Fibroblast of lung (primary cell): Measurements from ENCODE around the gene COL7A1. TPM values are rescaled to one million over a fixed set of nuclear protein-coding genes. Genes with fewer than 3 reads are reported as not detected.

Experiments
- DNase-seq, 2 donors: peaks; one replicate each; pipeline versions ENCODE4 v3.0.0 to v3.0.0-alpha.2; 2010; ENCODE audit warnings: low read depth in 2 of 2
- H2AFZ ChIP-seq: 2 replicates; pipeline ENCODE4 v1.5.1; 2012; ENCODE audit warnings: low read length, control low read depth, inconsistent platforms
- H3K27ac ChIP-seq: 2 replicates; pipeline ENCODE4 v1.5.1; 2011; ENCODE audit warnings: low read length, control low read depth; ENCODE audit not compliant: insufficient read depth
- H3K27me3 ChIP-seq: 2 replicates; pipeline ENCODE4 v1.5.1; 2011; ENCODE audit warnings: mild to moderate bottlenecking, low read length; ENCODE audit not compliant: control insufficient read depth, insufficient read depth
- H3K36me3 ChIP-seq: 2 replicates; pipeline ENCODE4 v1.5.1; 2011; ENCODE audit warnings: low read length; ENCODE audit not compliant: control insufficient read depth, insufficient read depth
- H3K4me1 ChIP-seq: 2 replicates; pipeline ENCODE4 v1.5.1; 2011; ENCODE audit warnings: low read length; ENCODE audit not compliant: control insufficient read depth, insufficient read depth; ENCODE audit errors: extremely low read depth
- H3K4me2 ChIP-seq: 2 replicates; pipeline ENCODE4 v1.5.1; 2011; ENCODE audit warnings: low read length, control low read depth; ENCODE audit not compliant: insufficient read depth; ENCODE audit errors: extremely low read depth
- H3K4me3 ChIP-seq, 4 experiments: fragments of 200-600 bp in 1 of 4; sonication (generic) in 1 of 4; replicated peaks in 1 of 4; 2 replicates each; pipeline ENCODE4 v1.5.1; 2011 to 2016; ENCODE audit warnings: low read length in 4 of 4, low read depth in 3 of 4, mild to moderate bottlenecking in 3 of 4, control low read depth in 2 of 4, inconsistent platforms in 1 of 4, mixed read lengths in 1 of 4; ENCODE audit not compliant: insufficient read depth in 1 of 4; ENCODE audit errors: control extremely low read depth in 1 of 4
- H3K79me2 ChIP-seq: 2 replicates; pipeline ENCODE4 v1.5.1; 2012; ENCODE audit warnings: mild to moderate bottlenecking, low read length, inconsistent platforms; ENCODE audit not compliant: control insufficient read depth, insufficient read depth
- H3K9ac ChIP-seq: 2 replicates; pipeline ENCODE4 v1.5.1; 2011; ENCODE audit warnings: mild to moderate bottlenecking, low read length, control low read depth; ENCODE audit not compliant: insufficient read depth
- H3K9me3 ChIP-seq: 2 replicates; pipeline ENCODE4 v1.5.1; 2012; ENCODE audit warnings: low read depth, low read length; ENCODE audit not compliant: control insufficient read depth, insufficient read depth
- H4K20me1 ChIP-seq: 2 replicates; pipeline ENCODE4 v1.5.1; 2011; ENCODE audit warnings: low read length; ENCODE audit not compliant: control insufficient read depth, insufficient read depth; ENCODE audit errors: extremely low read depth
- CTCF ChIP-seq, 2 donors: IDR thresholded peaks in 1 of 2; conservative IDR thresholded peaks in 1 of 2; 1 replicate in 1 of 2; 2 replicates in 1 of 2; pipeline ENCODE4 v1.5.1; 2011 to 2012; ENCODE audit warnings: low read length in 2 of 2, control low read depth in 1 of 2, inconsistent platforms in 1 of 2, low read depth in 1 of 2, mild to moderate bottlenecking in 1 of 2
- EZH2 ChIP-seq: IDR thresholded peaks from 2 replicates; pipeline ENCODE4 v1.5.1; 2012; ENCODE audit warnings: low read length, control low read depth, mild to moderate bottlenecking; ENCODE audit errors: missing control alignments
- polyA plus RNA-seq, 2 donors: library from polyadenylated mRNA; depleted of rRNA in 1 of 2; stranded (reverse) in 1 of 2; unstranded in 1 of 2; fragments of >200 nt; gene quantifications; 2 replicates each; pipeline ENCODE4 v1.2.1, GENCODE V29; 2011 to 2012; ENCODE audit warnings: missing spikeins in 1 of 2
- total RNA-seq: library from RNA; depleted of rRNA; stranded (reverse); fragments of >200 nt; gene quantifications from 2 replicates; pipeline ENCODE4 v1.2.1, GENCODE V29; 2014

The COL7A1 gene
- total and polyA plus RNA-seq, 2 donors (not counting 1 experiment from before 2014, with no cell fraction given) = 3.4 to 36.7 TPM

- H4K20me1 ChIP-seq = no peaks in the 10 kb centered on the region
- H3K27me3 ChIP-seq = no peaks in the 10 kb centered on the region
- H3K36me3 ChIP-seq = peaks cover 8% of the 10 kb centered on the region
- no peak overlapping the region for H3K9ac ChIP-seq
- H3K27ac ChIP-seq = no peak overlapping the region
- H3K4me1 ChIP-seq = peaks cover 24% of the 10 kb centered on the region
- peak; percentile 73 to 78 for DNase-seq
- no peaks in the 10 kb centered on the region for H3K79me2 ChIP-seq
- no peak overlapping the region for H2AFZ ChIP-seq
- no peak overlapping the region for H3K4me3 ChIP-seq
- no peaks in the 10 kb centered on the region for H3K9me3 ChIP-seq
- H3K4me2 ChIP-seq = no peak overlapping the region
- TF ChIP-seq CTCF (conservative IDR thresholded peaks at IDR 0.05 in 1 of 2, IDR thresholded peaks at IDR 0.05 in 1 of 2; ENCODE audit: low read depth in 1 of 2, low read length in 2 of 2) = no peak
- no peak for TF ChIP-seq EZH2
Measured at GRCh38 chr3:48565591-48566400, 29.3 kb downstream of the COL7A1 start.

- TF ChIP-seq EZH2 = no peak
- no peak for TF ChIP-seq CTCF (conservative IDR thresholded peaks at IDR 0.05 in 1 of 2, IDR thresholded peaks at IDR 0.05 in 1 of 2; ENCODE audit: low read depth in 1 of 2, low read length in 2 of 2)
- Histone ChIP-seq H3K79me2 (no peaks in the 10 kb centered on the region), H3K27ac (no peak overlapping the region)
Measured at GRCh38 chr3:48565186-48565585, 29.9 kb downstream of the COL7A1 start.

GRCh38 chr3:48564667-48565066 lies 30.5 kb downstream of the COL7A1 start:
- H3K79me2 ChIP-seq = no peaks in the 10 kb centered on the region
- H3K36me3 ChIP-seq = peaks cover 8% of the 10 kb centered on the region
- peaks cover 36% of the 10 kb centered on the region for H3K4me1 ChIP-seq
- H3K4me2 ChIP-seq = no peak overlapping the region
- H3K27me3 ChIP-seq = no peaks in the 10 kb centered on the region
- H3K9ac ChIP-seq = no peak overlapping the region
- H3K27ac ChIP-seq = no peak overlapping the region
- H2AFZ ChIP-seq = no peak overlapping the region
- no peak for DNase-seq
- H3K4me3 ChIP-seq = no peak overlapping the region
- TF ChIP-seq CTCF (conservative IDR thresholded peaks at IDR 0.05 in 1 of 2, IDR thresholded peaks at IDR 0.05 in 1 of 2; ENCODE audit: low read depth in 1 of 2, low read length in 2 of 2) = no peak
- no peak for TF ChIP-seq EZH2
- H3K9me3 ChIP-seq = no peaks in the 10 kb centered on the region
- no peaks in the 10 kb centered on the region for H4K20me1 ChIP-seq

More at GRCh38 chr3:48565186-48565585, 29.9 kb downstream of the COL7A1 start:
- DNase-seq = no peak
- peaks cover 30% of the 10 kb centered on the region for H3K4me1 ChIP-seq
- no peak overlapping the region for H3K4me2 ChIP-seq
- H4K20me1 ChIP-seq = no peaks in the 10 kb centered on the region
- no peak overlapping the region for H2AFZ ChIP-seq
- H3K27me3 ChIP-seq = no peaks in the 10 kb centered on the region
- no peak overlapping the region for H3K4me3 ChIP-seq
- no peak overlapping the region for H3K9ac ChIP-seq
- H3K9me3 ChIP-seq = no peaks in the 10 kb centered on the region
- peaks cover 8% of the 10 kb centered on the region for H3K36me3 ChIP-seq
